Activated B cell treated with CpG ODN at 0.5 μM for 24 hours (primary cell): ENCODE data around the gene TMEM187. TPM values are rescaled to one million over a fixed set of nuclear protein-coding genes. Genes with fewer than 3 reads are reported as not detected.

Experiments
- ATAC-seq: fragments of 200-7000 bp; cut with Tn5 transposase; one replicate; pipeline ENCODE4 v1.10.0; 2021; ENCODE audit warnings: low read depth, mild to moderate bottlenecking, moderate library complexity
- CTCF ChIA-PET: fragments of 350-600 bp; sonication (Branson Sonifier 250); formaldehyde crosslinking; loops from one replicate; lab custom pipeline; 2021; ENCODE audit warnings: antibody characterized with exemption; lab: Charles Lee
- POLR2A ChIA-PET: fragments of 350-600 bp; sonication (Branson Sonifier 250); formaldehyde crosslinking; loops from one replicate; lab custom pipeline; 2021; ENCODE audit warnings: antibody characterized with exemption; lab: Charles Lee
- DNase-seq: peaks from one replicate; pipeline ENCODE4 v3.0.0; 2022
- H3K27ac Mint-ChIP-seq: one replicate; pipeline ENCODE4 v1.8.0; 2020; ENCODE audit warnings: mixed read lengths
- H3K27me3 Mint-ChIP-seq: one replicate; pipeline ENCODE4 v1.8.0; 2021; ENCODE audit warnings: mixed read lengths
- H3K36me3 Mint-ChIP-seq: one replicate; pipeline ENCODE4 v1.8.0; 2021; ENCODE audit warnings: low read depth, mixed read lengths
- H3K4me1 Mint-ChIP-seq: one replicate; pipeline ENCODE4 v1.8.0; 2021; ENCODE audit warnings: mixed read lengths
- H3K4me3 Mint-ChIP-seq: one replicate; pipeline ENCODE4 v1.8.0; 2020; ENCODE audit warnings: mild to moderate bottlenecking, mixed read lengths
- H3K9me3 Mint-ChIP-seq: one replicate; pipeline ENCODE4 v1.8.0; 2020; ENCODE audit warnings: mixed read lengths
- CTCF ChIP-seq: fragments of 200-600 bp; IDR thresholded peaks from one replicate; pipeline ENCODE4 v1.8.0; 2022; ENCODE audit warnings: antibody characterized with exemption, mild to moderate bottlenecking
- intact Hi-C: fragments of 100-400 bp; cut with micrococcal nuclease; formaldehyde crosslinking; loops from one replicate; pipeline ENCODE4 v1.15.1; 2024
- total RNA-seq: library from RNA; stranded (reverse); gene quantifications from 2 replicates; pipeline ENCODE4 v1.2.3, GENCODE V29; 2022

TMEM187 gene
- total RNA-seq, 1 donor from 2014 or later: 2.9 TPM

- Mint-ChIP-seq H3K36me3 (peaks cover 19% of the 10 kb centered on the region), H3K4me1 (peaks cover 24% of the 10 kb centered on the region), H3K9me3 (no peaks in the 10 kb centered on the region), H3K4me3 (peak overlapping the region; percentile 86), H3K27me3 (no peaks in the 10 kb centered on the region), H3K27ac (peak overlapping the region; percentile 87)
- intact Hi-C loops: loop anchor here (1.0 to 2.0 kb wide), 4 partner anchors 20 to 76 kb away; partner anchors contain the start of genes HCFC1 and MECP2
- POLR2A ChIA-PET: interaction anchor here (0.7 to 3.9 kb wide), 8 partner anchors 10 to 92 kb away, joined by 3 to 36 read pairs (median 4); partner anchors contain the start of genes HCFC1 and TMEM187
- no peak for DNase-seq
- no peak for TF ChIP-seq CTCF
- CTCF ChIA-PET: interaction anchor here (0.6 kb wide), 1 partner anchor 71 kb away, joined by 3 read pairs; no protein-coding TSS in a partner anchor
- no peak for ATAC-seq
Measured at GRCh38 chrX:154020536-154021115, 48.1 kb downstream of the TMEM187 start.

- intact Hi-C loops: loop anchor here (2.0 kb wide), 3 partner anchors 20 to 76 kb away; partner anchors contain the start of gene MECP2
- TF ChIP-seq CTCF: no peak
- POLR2A ChIA-PET: interaction anchor here (0.9 to 3.9 kb wide), 5 partner anchors 11 to 52 kb away, joined by 3 to 36 read pairs (median 16); partner anchors contain the start of genes HCFC1 and TMEM187
- Mint-ChIP-seq H3K4me3 (no peak overlapping the region), H3K27ac (no peak overlapping the region), H3K36me3 (peaks cover 14% of the 10 kb centered on the region), H3K4me1 (peaks cover 19% of the 10 kb centered on the region), H3K27me3 (no peaks in the 10 kb centered on the region), H3K9me3 (no peaks in the 10 kb centered on the region)
- CTCF ChIA-PET: no interaction called here
- ATAC-seq (no peak), DNase-seq (no peak)
Measured at GRCh38 chrX:154021131-154021611, 48.6 kb downstream of the TMEM187 start.

GRCh38 chrX:154022108-154022507, 49.6 kb downstream of the TMEM187 start:
- TF ChIP-seq CTCF: no peak
- ATAC-seq (no peak), DNase-seq (no peak)
- no peaks in the 10 kb centered on the region for H3K9me3 Mint-ChIP-seq
- H3K36me3 Mint-ChIP-seq: peaks cover 10% of the 10 kb centered on the region
- intact Hi-C loops: no loop called here
- POLR2A ChIA-PET: interaction anchor here (1.1 kb wide), 1 partner anchor 50 kb away, joined by 4 read pairs; the partner anchor contains the start of gene HCFC1
- no peaks in the 10 kb centered on the region for H3K27me3 Mint-ChIP-seq
- H3K27ac Mint-ChIP-seq: no peak overlapping the region
- no peak overlapping the region for H3K4me3 Mint-ChIP-seq
- peaks cover 19% of the 10 kb centered on the region for H3K4me1 Mint-ChIP-seq
- CTCF ChIA-PET: no interaction called here

GRCh38 chrX:154023276-154024000, 50.9 kb downstream of the TMEM187 start:
- H3K36me3 Mint-ChIP-seq: peaks cover 17% of the 10 kb centered on the region
- POLR2A ChIA-PET: interaction anchor here (0.5 kb wide), 1 partner anchor 22 kb away, joined by 9 read pairs; no protein-coding TSS in a partner anchor
- CTCF ChIA-PET: no interaction called here

More at GRCh38 chrX:154023276-154024000, 50.9 kb downstream of the TMEM187 start:
- TF ChIP-seq CTCF: no peak
- H3K4me1 Mint-ChIP-seq: peaks cover 13% of the 10 kb centered on the region
- no peak for DNase-seq
- intact Hi-C loops: no loop called here
- ATAC-seq: no peak
- no peaks in the 10 kb centered on the region for H3K9me3 Mint-ChIP-seq
- no peaks in the 10 kb centered on the region for H3K27me3 Mint-ChIP-seq
- no peak overlapping the region for H3K4me3 Mint-ChIP-seq
- peak overlapping the region; percentile 35 for H3K27ac Mint-ChIP-seq
